Measurements from ENCODE around the gene ZMPSTE24.

ZMPSTE24 gene

GRCh38 chr1:40241362-40241761 lies 16.7 kb upstream of the ZMPSTE24 start:
- H3K36me3 ChIP-seq (ENCODE audit: control insufficient read depth in 1 of 2, insufficient read depth in 2 of 2, low read length in 2 of 2), result peaks cover 19 to 27% of the 10 kb centered on the region in 2 donors
- no peaks in the 10 kb centered on the region for H3K9me3 ChIP-seq (ENCODE audit: control insufficient read depth in 1 of 2, low read length in 2 of 2)
- no peak overlapping the region for H3K27ac ChIP-seq (ENCODE audit: low read depth, low read length)
- H3K4me3 ChIP-seq (ENCODE audit: low read depth in 1 of 2, low read length in 2 of 2), result no peak overlapping the region
- no peaks in the 10 kb centered on the region for H3K4me1 ChIP-seq (ENCODE audit: control insufficient read depth in 1 of 2, insufficient read depth in 2 of 2, low read length in 2 of 2)
- no peak overlapping the region for H3K9ac ChIP-seq (ENCODE audit: low read depth in 1 of 2, low read length in 2 of 2)
- H3K27me3 ChIP-seq (ENCODE audit: control insufficient read depth in 1 of 2, insufficient read depth in 2 of 2, low read length in 2 of 2), result no peaks in the 10 kb centered on the region

DNA sequence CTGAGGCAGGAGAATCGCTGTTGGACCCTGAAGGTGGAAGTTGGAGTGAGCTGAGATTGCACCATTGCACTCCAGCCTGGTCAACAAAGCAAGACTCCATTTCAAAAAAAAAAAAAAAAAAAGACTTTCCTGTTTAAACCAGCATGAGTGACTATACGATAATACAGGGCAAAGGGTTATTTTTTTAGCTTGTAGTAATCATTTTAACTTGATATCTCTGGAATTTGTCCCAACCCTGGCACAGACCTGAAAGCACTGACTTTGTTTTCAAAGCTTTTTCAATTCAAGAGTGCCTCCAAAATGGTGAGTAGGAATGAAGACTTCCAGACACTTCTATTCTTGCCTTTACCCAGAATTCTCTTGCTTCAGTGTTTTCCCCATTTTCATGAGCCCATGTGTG lies 14.7 kb upstream of the ZMPSTE24 start:
- no peak overlapping the region for H3K9ac ChIP-seq (ENCODE audit: low read depth in 1 of 2, low read length in 2 of 2)
- H3K36me3 ChIP-seq (ENCODE audit: control insufficient read depth in 1 of 2, insufficient read depth in 2 of 2, low read length in 2 of 2), result peaks cover 6 to 8% of the 10 kb centered on the region in 2 donors
- no peak overlapping the region for H3K4me3 ChIP-seq (ENCODE audit: low read depth in 1 of 2, low read length in 2 of 2)
- no peaks in the 10 kb centered on the region for H3K4me1 ChIP-seq (ENCODE audit: control insufficient read depth in 1 of 2, insufficient read depth in 2 of 2, low read length in 2 of 2)
- H3K27me3 ChIP-seq (ENCODE audit: control insufficient read depth in 1 of 2, insufficient read depth in 2 of 2, low read length in 2 of 2), result no peaks in the 10 kb centered on the region
- no peaks in the 10 kb centered on the region for H3K9me3 ChIP-seq (ENCODE audit: control insufficient read depth in 1 of 2, low read length in 2 of 2)
- H3K27ac ChIP-seq (ENCODE audit: low read depth, low read length), result no peak overlapping the region

GRCh38 chr1:40244138-40244744 lies 13.8 kb upstream of the ZMPSTE24 start:
- H3K4me1 ChIP-seq (ENCODE audit: control insufficient read depth in 1 of 2, insufficient read depth in 2 of 2, low read length in 2 of 2), result no peaks in the 10 kb centered on the region
- H3K27ac ChIP-seq (ENCODE audit: low read depth, low read length), result no peak overlapping the region
- no peak overlapping the region for H3K9ac ChIP-seq (ENCODE audit: low read depth in 1 of 2, low read length in 2 of 2)
- H3K9me3 ChIP-seq (ENCODE audit: control insufficient read depth in 1 of 2, low read length in 2 of 2), result no peaks in the 10 kb centered on the region
- no peaks in the 10 kb centered on the region for H3K27me3 ChIP-seq (ENCODE audit: control insufficient read depth in 1 of 2, insufficient read depth in 2 of 2, low read length in 2 of 2)
- no peak overlapping the region for H3K4me3 ChIP-seq (ENCODE audit: low read depth in 1 of 2, low read length in 2 of 2)
- no peaks in the 10 kb centered on the region for H3K36me3 ChIP-seq (ENCODE audit: control insufficient read depth in 1 of 2, insufficient read depth in 2 of 2, low read length in 2 of 2)

DNA sequence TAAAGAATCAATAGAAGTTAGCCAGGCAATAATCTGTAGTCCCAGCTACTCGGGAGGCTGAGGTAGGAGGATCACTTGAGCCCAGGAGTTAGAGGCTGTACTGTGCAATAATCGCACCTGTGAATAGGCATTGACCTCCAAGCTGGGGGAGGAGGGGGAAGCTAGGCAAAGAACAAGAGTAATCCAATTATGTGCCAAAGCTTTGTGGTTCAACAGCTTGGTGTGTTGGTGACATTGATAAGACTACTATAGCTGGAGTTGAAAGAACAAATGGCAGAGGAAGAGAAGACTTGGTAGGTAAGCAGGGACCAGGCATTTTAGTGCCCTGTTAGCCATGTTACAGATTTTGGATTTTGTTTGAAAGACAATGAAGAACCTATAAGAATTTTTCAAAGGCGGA lies 12.3 kb upstream of the ZMPSTE24 start:
- H3K9me3 ChIP-seq (ENCODE audit: control insufficient read depth in 1 of 2, low read length in 2 of 2), result no peaks in the 10 kb centered on the region
- H3K36me3 ChIP-seq (ENCODE audit: control insufficient read depth in 1 of 2, insufficient read depth in 2 of 2, low read length in 2 of 2), result no peaks in the 10 kb centered on the region
- H3K4me3 ChIP-seq (ENCODE audit: low read depth in 1 of 2, low read length in 2 of 2), result no peak overlapping the region
- H3K27ac ChIP-seq (ENCODE audit: low read depth, low read length), result no peak overlapping the region
- H3K4me1 ChIP-seq (ENCODE audit: control insufficient read depth in 1 of 2, insufficient read depth in 2 of 2, low read length in 2 of 2), result no peaks in the 10 kb centered on the region
- no peaks in the 10 kb centered on the region for H3K27me3 ChIP-seq (ENCODE audit: control insufficient read depth in 1 of 2, insufficient read depth in 2 of 2, low read length in 2 of 2)
- no peak overlapping the region for H3K9ac ChIP-seq (ENCODE audit: low read depth in 1 of 2, low read length in 2 of 2)

- no peaks in the 10 kb centered on the region for H3K36me3 ChIP-seq (ENCODE audit: control insufficient read depth in 1 of 2, insufficient read depth in 2 of 2, low read length in 2 of 2)
- H3K9me3 ChIP-seq (ENCODE audit: control insufficient read depth in 1 of 2, low read length in 2 of 2), result no peaks in the 10 kb centered on the region
- no peak within 1 kb of the TSS for H3K4me3 ChIP-seq (ENCODE audit: low read depth in 1 of 2, low read length in 2 of 2)
- H3K27ac ChIP-seq (ENCODE audit: low read depth, low read length), result no peak within 1 kb of the TSS
- H3K9ac ChIP-seq (ENCODE audit: low read depth in 1 of 2, low read length in 2 of 2), result no peak within 1 kb of the TSS
- H3K27me3 ChIP-seq (ENCODE audit: control insufficient read depth in 1 of 2, insufficient read depth in 2 of 2, low read length in 2 of 2), result no peaks in the 10 kb centered on the region
- H3K4me1 ChIP-seq (ENCODE audit: control insufficient read depth in 1 of 2, insufficient read depth in 2 of 2, low read length in 2 of 2), result no peaks in the 10 kb centered on the region
These were observed 10.4 kb upstream of the ZMPSTE24 start, which contains the start of gene TMCO2 for GRCh38 chr1:40247655-40248054. TSS of gene TMCO2 (plus strand) at chr1:40247937. CDS start at chr1:40247994, 57 bp downstream.

GRCh38 chr1:40248412-40248811 lies 9.6 kb upstream of the ZMPSTE24 start:
- H3K9ac ChIP-seq (ENCODE audit: low read depth in 1 of 2, low read length in 2 of 2), result no peak overlapping the region
- H3K9me3 ChIP-seq (ENCODE audit: control insufficient read depth in 1 of 2, low read length in 2 of 2), result no peaks in the 10 kb centered on the region
- H3K27me3 ChIP-seq (ENCODE audit: control insufficient read depth in 1 of 2, insufficient read depth in 2 of 2, low read length in 2 of 2), result no peaks in the 10 kb centered on the region
- H3K36me3 ChIP-seq (ENCODE audit: control insufficient read depth in 1 of 2, insufficient read depth in 2 of 2, low read length in 2 of 2), result no peaks in the 10 kb centered on the region
- no peaks in the 10 kb centered on the region for H3K4me1 ChIP-seq (ENCODE audit: control insufficient read depth in 1 of 2, insufficient read depth in 2 of 2, low read length in 2 of 2)
- H3K27ac ChIP-seq (ENCODE audit: low read depth, low read length), result no peak overlapping the region
- H3K4me3 ChIP-seq (ENCODE audit: low read depth in 1 of 2, low read length in 2 of 2), result no peak overlapping the region

GRCh38 chr1:40251456-40251855 lies 6.6 kb upstream of the ZMPSTE24 start:
- Histone ChIP-seq H3K27ac (ENCODE audit: low read depth, low read length) (no peak overlapping the region), H3K4me1 (ENCODE audit: control insufficient read depth in 1 of 2, insufficient read depth in 2 of 2, low read length in 2 of 2) (peaks cover 0 to 8% of the 10 kb centered on the region in 2 donors), H3K27me3 (ENCODE audit: control insufficient read depth in 1 of 2, insufficient read depth in 2 of 2, low read length in 2 of 2) (no peaks in the 10 kb centered on the region), H3K4me3 (ENCODE audit: low read depth in 1 of 2, low read length in 2 of 2) (no peak overlapping the region), H3K9me3 (ENCODE audit: control insufficient read depth in 1 of 2, low read length in 2 of 2) (no peaks in the 10 kb centered on the region), H3K36me3 (ENCODE audit: control insufficient read depth in 1 of 2, insufficient read depth in 2 of 2, low read length in 2 of 2) (no peaks in the 10 kb centered on the region), H3K9ac (ENCODE audit: low read depth in 1 of 2, low read length in 2 of 2) (no peak overlapping the region)

DNA sequence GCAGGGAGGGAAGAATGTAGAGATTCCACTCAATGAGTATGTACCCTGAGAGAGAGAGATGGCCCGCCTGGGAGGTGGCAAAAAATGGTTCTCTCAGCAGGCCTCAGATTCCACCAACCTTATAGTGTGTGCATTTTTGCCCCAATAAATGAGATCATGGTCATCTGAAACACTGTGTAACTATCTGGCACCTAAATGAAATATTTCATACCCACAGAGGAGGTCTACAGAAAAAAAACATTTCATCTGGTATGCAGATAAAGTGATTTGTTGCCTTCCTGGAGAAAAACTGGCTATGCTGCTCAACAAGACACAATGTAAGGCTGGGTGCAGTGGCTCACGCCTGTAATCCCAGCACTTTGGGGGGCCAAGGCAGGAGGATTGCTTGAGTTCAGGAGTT lies 5.4 kb upstream of the ZMPSTE24 start:
- H3K27ac ChIP-seq (ENCODE audit: low read depth, low read length), result no peak overlapping the region
- no peaks in the 10 kb centered on the region for H3K9me3 ChIP-seq (ENCODE audit: control insufficient read depth in 1 of 2, low read length in 2 of 2)
- H3K36me3 ChIP-seq (ENCODE audit: control insufficient read depth in 1 of 2, insufficient read depth in 2 of 2, low read length in 2 of 2), result no peaks in the 10 kb centered on the region
- H3K9ac ChIP-seq (ENCODE audit: low read depth in 1 of 2, low read length in 2 of 2), result no peak overlapping the region
- H3K27me3 ChIP-seq (ENCODE audit: control insufficient read depth in 1 of 2, insufficient read depth in 2 of 2, low read length in 2 of 2), result no peaks in the 10 kb centered on the region
- H3K4me1 ChIP-seq (ENCODE audit: control insufficient read depth in 1 of 2, insufficient read depth in 2 of 2, low read length in 2 of 2), result peaks cover 0 to 14% of the 10 kb centered on the region in 2 donors
- H3K4me3 ChIP-seq (ENCODE audit: low read depth in 1 of 2, low read length in 2 of 2), result no peak overlapping the region

- Histone ChIP-seq H3K36me3 (ENCODE audit: control insufficient read depth in 1 of 2, insufficient read depth in 2 of 2, low read length in 2 of 2) (peaks cover 0 to 7% of the 10 kb centered on the region in 2 donors), H3K4me3 (ENCODE audit: low read depth in 1 of 2, low read length in 2 of 2) (no peak overlapping the region), H3K27ac (ENCODE audit: low read depth, low read length) (no peak overlapping the region), H3K9me3 (ENCODE audit: control insufficient read depth in 1 of 2, low read length in 2 of 2) (no peaks in the 10 kb centered on the region), H3K27me3 (ENCODE audit: control insufficient read depth in 1 of 2, insufficient read depth in 2 of 2, low read length in 2 of 2) (no peaks in the 10 kb centered on the region), H3K9ac (ENCODE audit: low read depth in 1 of 2, low read length in 2 of 2) (no peak overlapping the region), H3K4me1 (ENCODE audit: control insufficient read depth in 1 of 2, insufficient read depth in 2 of 2, low read length in 2 of 2) (peaks cover 5 to 14% of the 10 kb centered on the region in 2 donors)
These were observed 2.8 kb upstream of the ZMPSTE24 start for GRCh38 chr1:40255231-40255630.

DNA sequence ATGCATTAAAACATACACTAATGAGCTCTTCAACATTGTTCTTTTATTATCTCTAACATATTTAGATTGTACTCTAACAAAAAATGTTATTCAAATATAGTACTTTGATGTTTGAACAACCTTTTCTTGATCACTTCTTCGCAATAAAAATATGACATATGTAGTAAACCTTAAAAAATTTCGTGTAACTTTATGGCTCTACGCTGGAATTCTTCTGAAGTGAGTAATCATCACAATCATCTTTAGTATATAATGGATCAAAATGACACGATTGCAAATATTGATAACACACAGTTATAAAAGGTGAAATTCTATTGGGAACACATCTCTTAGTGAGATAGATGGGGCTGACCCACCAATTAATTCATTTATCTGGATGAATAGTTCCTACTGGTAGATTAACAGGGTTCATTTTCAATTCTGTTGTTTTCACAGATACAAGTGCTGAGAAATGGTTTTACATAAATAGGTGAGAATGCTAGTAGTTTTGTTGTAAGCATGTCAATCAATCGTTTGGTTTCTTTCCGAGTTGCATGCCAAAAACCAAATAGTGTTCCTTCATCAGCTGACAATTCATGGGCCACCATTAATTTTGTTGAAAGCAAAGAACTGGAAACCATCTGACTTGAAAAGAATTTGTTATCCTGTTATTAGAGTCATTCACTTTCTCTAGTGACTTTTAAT lies 1.5 kb upstream of the ZMPSTE24 start:
- H3K36me3 ChIP-seq (ENCODE audit: control insufficient read depth in 1 of 2, insufficient read depth in 2 of 2, low read length in 2 of 2), result peaks cover 8 to 20% of the 10 kb centered on the region in 2 donors
- peak overlapping the region in 1 of 2 donors; percentile 95 for H3K9ac ChIP-seq (ENCODE audit: low read depth in 1 of 2, low read length in 2 of 2)
- H3K9me3 ChIP-seq (ENCODE audit: control insufficient read depth in 1 of 2, low read length in 2 of 2), result no peaks in the 10 kb centered on the region
- no peak overlapping the region for H3K27ac ChIP-seq (ENCODE audit: low read depth, low read length)
- H3K4me1 ChIP-seq (ENCODE audit: control insufficient read depth in 1 of 2, insufficient read depth in 2 of 2, low read length in 2 of 2), result peaks cover 5 to 14% of the 10 kb centered on the region in 2 donors
- H3K4me3 ChIP-seq (ENCODE audit: low read depth in 1 of 2, low read length in 2 of 2), result peak overlapping the region; percentile 91 to 95
- no peaks in the 10 kb centered on the region for H3K27me3 ChIP-seq (ENCODE audit: control insufficient read depth in 1 of 2, insufficient read depth in 2 of 2, low read length in 2 of 2)
